ENCODE measurements around the gene SOX13.

Gene SOX13

GRCh38 chr1:204033306-204033705, 39.6 kb upstream of the SOX13 start:
- no peak for TF ChIP-seq CTCF (conservative IDR thresholded peaks at IDR 0.05; ENCODE audit: low read depth, low read length)
- H3K4me3 ChIP-seq (ENCODE audit: low read length) = no peak overlapping the region
- DNase-seq (ENCODE audit: low read depth) = no peak

GRCh38 chr1:204036882-204037655, 35.8 kb upstream of the SOX13 start:
- no peak for TF ChIP-seq CTCF (conservative IDR thresholded peaks at IDR 0.05; ENCODE audit: low read depth, low read length)
- no peak for DNase-seq (ENCODE audit: low read depth)
- no peak overlapping the region for H3K4me3 ChIP-seq (ENCODE audit: low read length)

- H3K4me3 ChIP-seq (ENCODE audit: low read length) = no peak overlapping the region
- DNase-seq (ENCODE audit: low read depth) = no peak
- TF ChIP-seq CTCF (conservative IDR thresholded peaks at IDR 0.05; ENCODE audit: low read depth, low read length) = no peak
These were observed 31.6 kb upstream of the SOX13 start for GRCh38 chr1:204041232-204041767.

- no peak overlapping the region for H3K4me3 ChIP-seq (ENCODE audit: low read length)
- no peak for DNase-seq (ENCODE audit: low read depth)
- TF ChIP-seq CTCF (conservative IDR thresholded peaks at IDR 0.05; ENCODE audit: low read depth, low read length) = no peak
These were observed 31.0 kb upstream of the SOX13 start for GRCh38 chr1:204041803-204042505.

- no peak overlapping the region for H3K4me3 ChIP-seq (ENCODE audit: low read length)
- DNase-seq (ENCODE audit: low read depth) = no peak
- TF ChIP-seq CTCF (conservative IDR thresholded peaks at IDR 0.05; ENCODE audit: low read depth, low read length) = no peak
These were observed 30.4 kb upstream of the SOX13 start for GRCh38 chr1:204042516-204042915.

GRCh38 chr1:204043680-204044079, 29.2 kb upstream of the SOX13 start:
- H3K4me3 ChIP-seq (ENCODE audit: low read length) = no peak overlapping the region
- DNase-seq (ENCODE audit: low read depth) = no peak
- TF ChIP-seq CTCF (conservative IDR thresholded peaks at IDR 0.05; ENCODE audit: low read depth, low read length) = no peak
